Skeletal muscle tissue (tissue), 4 donors: ENCODE data around the gene ALDH4A1. TPM values are rescaled to one million over a fixed set of nuclear protein-coding genes. Genes with fewer than 3 reads are reported as not detected.
"Not testable (repeated sequence)": the region's sequence is repeated elsewhere in the genome, so short reads cannot be mapped to it uniquely, and the experiment has no call there.

Experiments used
- H3K27ac ChIP-seq: one replicate; pipeline ENCODE4 v1.7.0; 2013; ENCODE audit warnings: mild to moderate bottlenecking, low read depth, low read length, inconsistent platforms
- H3K27me3 ChIP-seq, 3 donors: one replicate each; pipeline ENCODE4 v1.7.0; 2013; ENCODE audit warnings: low read length in 3 of 3; ENCODE audit not compliant: control insufficient read depth in 3 of 3, insufficient read depth in 3 of 3
- H3K36me3 ChIP-seq, 3 donors: one replicate each; pipeline ENCODE4 v1.7.0; 2013; ENCODE audit warnings: low read length in 3 of 3; ENCODE audit not compliant: control insufficient read depth in 3 of 3, insufficient read depth in 3 of 3
- H3K4me1 ChIP-seq, 3 donors: one replicate each; pipeline ENCODE4 v1.7.0; 2013; ENCODE audit warnings: low read length in 3 of 3, mild to moderate bottlenecking in 3 of 3; ENCODE audit not compliant: control insufficient read depth in 3 of 3, insufficient read depth in 3 of 3
- H3K4me3 ChIP-seq, 3 donors: one replicate each; pipeline ENCODE4 v1.7.0; 2013; ENCODE audit warnings: low read length in 3 of 3
- H3K9ac ChIP-seq, 3 donors: one replicate each; pipeline ENCODE4 v1.7.0; 2013; ENCODE audit warnings: low read length in 3 of 3, mild to moderate bottlenecking in 3 of 3, moderate library complexity in 2 of 3, low read depth in 1 of 3
- H3K9me3 ChIP-seq, 3 donors: one replicate each; pipeline ENCODE4 v1.7.0; 2013; ENCODE audit warnings: low read length in 3 of 3; ENCODE audit not compliant: control insufficient read depth in 3 of 3
- total RNA-seq: library from RNA; depleted of rRNA; stranded (reverse); fragments of >200 nt; gene quantifications from one replicate; pipeline ENCODE4 v1.2.3, GENCODE V29; 2014
- donor health status: Osteomylitis.

Gene ALDH4A1
- total RNA-seq, 1 donor from 2014 or later = 6.3 TPM

DNA sequence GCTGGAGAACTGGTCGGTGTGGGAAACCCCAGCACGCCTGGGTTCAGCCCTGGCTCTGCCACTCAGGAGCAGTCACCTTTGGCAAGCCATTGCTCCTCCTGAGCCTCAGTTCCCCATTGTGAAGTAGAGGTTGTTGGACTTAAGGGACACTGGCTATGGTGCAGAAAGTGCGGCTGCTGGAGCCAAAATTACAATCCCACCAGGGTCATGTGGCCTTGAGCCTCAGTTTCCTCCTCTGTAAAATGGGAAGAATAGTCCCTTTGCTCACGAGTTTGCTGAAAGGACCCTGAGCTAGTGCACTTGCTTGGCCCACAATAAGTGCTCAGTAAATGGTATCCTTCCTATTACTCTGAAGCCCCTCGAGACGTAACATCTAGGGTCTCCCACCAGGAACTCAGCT is 28.3 kb downstream of the ALDH4A1 start:
- Histone ChIP-seq H3K27ac (no peak overlapping the region), H3K9ac (no peak overlapping the region), H3K27me3 (no peaks in the 10 kb centered on the region), H3K36me3 (peaks cover 28 to 47% (median 40%) of the 10 kb centered on the region in 3 donors), H3K4me3 (no peak overlapping the region), H3K4me1 (peaks cover 0 to 7% (median 3%) of the 10 kb centered on the region in 3 donors), H3K9me3 (no peaks in the 10 kb centered on the region)

DNA sequence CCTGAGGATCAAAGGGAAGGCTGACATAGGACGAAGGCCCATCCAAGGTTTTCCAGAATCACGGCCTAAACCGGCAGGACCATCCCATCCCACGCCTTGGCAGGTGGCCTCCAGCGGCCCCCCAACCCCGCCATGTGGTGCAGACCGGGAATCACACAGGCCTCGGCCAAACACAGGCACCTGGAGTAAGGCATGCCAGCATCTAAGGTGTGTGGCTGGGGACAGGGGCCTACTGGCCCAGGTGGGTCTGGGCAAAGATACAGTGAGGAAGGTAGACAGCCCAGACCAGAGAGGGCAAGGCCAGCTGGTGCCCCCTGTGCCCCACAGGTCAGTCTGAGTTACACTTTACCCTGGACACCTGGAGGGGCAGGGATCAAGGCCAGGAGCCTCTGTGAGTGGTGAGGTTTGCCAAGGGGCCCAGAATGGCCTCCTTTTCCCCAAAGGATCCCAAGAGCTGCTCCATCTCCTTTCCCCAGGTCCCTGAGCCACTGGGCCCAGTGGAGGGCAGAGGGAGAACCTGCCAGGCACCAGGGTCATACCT is 30.2 kb downstream of the ALDH4A1 start:
- peaks cover 0 to 4% (median 0%) of the 10 kb centered on the region in 3 donors for H3K27me3 ChIP-seq
- H3K27ac ChIP-seq = no peak overlapping the region
- H3K9ac ChIP-seq = no peak overlapping the region
- H3K4me3 ChIP-seq = no peak overlapping the region
- H3K36me3 ChIP-seq = peaks cover 28 to 46% (median 40%) of the 10 kb centered on the region in 3 donors
- H3K9me3 ChIP-seq = no peaks in the 10 kb centered on the region
- peaks cover 0 to 7% (median 3%) of the 10 kb centered on the region in 3 donors for H3K4me1 ChIP-seq

DNA sequence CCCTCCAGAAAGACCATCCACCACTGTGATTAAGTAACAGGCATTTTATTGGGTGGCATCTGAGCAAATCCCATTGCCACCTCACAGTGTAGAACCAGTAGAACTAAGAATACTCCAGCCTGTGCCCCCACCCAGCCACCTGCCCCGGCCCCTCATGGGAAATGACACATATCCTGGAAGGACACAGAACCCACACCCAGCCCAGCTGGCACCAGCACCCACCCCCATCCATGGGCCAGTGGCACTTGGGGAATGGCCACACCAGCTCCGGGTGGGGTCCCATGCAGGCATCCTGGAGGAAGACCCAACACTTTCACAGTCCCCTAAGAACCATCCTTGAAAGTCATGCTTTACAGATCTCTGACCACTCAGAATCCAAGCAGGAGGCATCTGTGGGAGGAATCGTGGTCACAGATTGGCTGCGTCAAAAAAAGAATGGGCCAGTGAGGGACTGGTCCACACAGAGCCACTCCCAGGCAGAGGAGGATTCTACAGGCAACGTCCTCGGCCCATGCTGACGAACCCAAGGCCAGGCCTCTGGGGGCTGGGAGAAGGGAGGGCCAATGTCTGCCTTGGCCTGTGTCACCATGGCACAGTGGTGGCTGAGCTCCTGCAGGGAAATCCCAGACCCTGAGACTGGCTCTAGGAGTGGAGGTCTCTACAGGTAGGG is 30.8 kb downstream of the ALDH4A1 start:
- Histone ChIP-seq H3K36me3 (peaks cover 26 to 41% (median 35%) of the 10 kb centered on the region in 3 donors), H3K27ac (no peak overlapping the region), H3K4me1 (peaks cover 0 to 7% (median 3%) of the 10 kb centered on the region in 3 donors), H3K4me3 (no peak overlapping the region), H3K9ac (no peak overlapping the region), H3K27me3 (peaks cover 0 to 6% (median 0%) of the 10 kb centered on the region in 3 donors), H3K9me3 (no peaks in the 10 kb centered on the region)

- Histone ChIP-seq H3K4me1 (peaks cover 0 to 7% (median 3%) of the 10 kb centered on the region in 3 donors), H3K27ac (no peak overlapping the region), H3K36me3 (peaks cover 20 to 35% (median 29%) of the 10 kb centered on the region in 3 donors), H3K27me3 (peaks cover 0 to 6% (median 0%) of the 10 kb centered on the region in 3 donors), H3K4me3 (no peak overlapping the region), H3K9me3 (no peaks in the 10 kb centered on the region), H3K9ac (no peak overlapping the region)
These were observed 31.4 kb downstream of the ALDH4A1 start for GRCh38 chr1:18870957-18871356.

DNA sequence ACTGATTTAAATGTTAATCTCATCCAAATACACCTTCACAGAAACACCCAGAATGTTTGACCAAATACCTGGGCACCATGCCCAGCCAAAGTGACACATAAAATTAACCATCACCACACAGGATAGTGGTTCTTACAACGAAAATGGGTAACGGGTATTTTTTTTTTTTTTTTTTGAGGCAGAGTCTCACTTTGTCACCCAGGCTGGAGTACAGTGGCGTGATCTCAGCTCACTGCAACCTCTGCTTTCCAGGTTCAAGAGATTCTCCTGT is 31.8 kb downstream of the ALDH4A1 start:
- not testable (repeated sequence) for H3K4me1 ChIP-seq, H3K9me3 ChIP-seq, H3K27ac ChIP-seq, H3K4me3 ChIP-seq, H3K9ac ChIP-seq, H3K27me3 ChIP-seq
- peaks cover 17 to 32% (median 27%) of the 10 kb centered on the region in 3 donors for H3K36me3 ChIP-seq

GRCh38 chr1:18869847-18870594 is 32.3 kb downstream of the ALDH4A1 start:
- no peak overlapping the region for H3K9ac ChIP-seq

DNA sequence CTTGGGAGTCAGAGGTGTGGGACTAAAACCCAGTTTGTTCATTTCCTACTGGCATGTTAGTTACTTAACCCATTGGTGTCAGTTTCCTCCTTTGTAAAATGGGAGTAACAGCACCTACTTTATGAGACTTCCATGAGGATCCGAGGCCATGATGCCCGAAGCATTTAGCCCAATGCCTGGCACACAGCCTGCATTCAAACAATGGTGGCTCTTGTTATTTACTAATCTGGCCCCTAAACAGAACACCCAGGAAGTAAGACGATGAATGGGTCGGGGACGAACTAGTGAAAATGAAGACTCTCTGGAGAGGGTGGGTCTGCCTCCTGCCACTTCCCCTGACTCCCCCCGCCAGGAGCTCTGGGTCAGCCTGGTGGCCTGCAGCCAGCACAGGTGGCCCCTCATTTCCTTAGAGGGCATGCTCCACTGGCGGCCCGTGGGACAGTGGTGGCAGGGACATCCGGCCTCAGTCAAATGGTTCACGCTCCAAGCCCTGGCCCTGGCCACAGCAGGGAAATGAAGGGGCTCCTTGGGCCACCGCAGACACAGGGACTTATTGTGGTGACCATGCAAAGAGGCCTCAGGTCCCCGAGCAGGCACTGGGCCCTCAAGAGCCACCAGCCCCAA is 33.4 kb downstream of the ALDH4A1 start:
- no peak overlapping the region for H3K9ac ChIP-seq
- no peaks in the 10 kb centered on the region for H3K9me3 ChIP-seq
- no peak overlapping the region for H3K27ac ChIP-seq
- peaks cover 0 to 6% (median 0%) of the 10 kb centered on the region in 3 donors for H3K27me3 ChIP-seq
- no peak overlapping the region for H3K4me3 ChIP-seq
- peaks cover 16 to 25% (median 20%) of the 10 kb centered on the region in 3 donors for H3K36me3 ChIP-seq
- H3K4me1 ChIP-seq = no peaks in the 10 kb centered on the region

More at GRCh38 chr1:18869847-18870594, 32.3 kb downstream of the ALDH4A1 start:
- no peaks in the 10 kb centered on the region for H3K9me3 ChIP-seq
- peaks cover 0 to 6% (median 0%) of the 10 kb centered on the region in 3 donors for H3K27me3 ChIP-seq
- no peak overlapping the region for H3K27ac ChIP-seq
- H3K4me3 ChIP-seq = no peak overlapping the region
- H3K36me3 ChIP-seq = peaks cover 17 to 32% (median 27%) of the 10 kb centered on the region in 3 donors
- H3K4me1 ChIP-seq = peaks cover 0 to 5% (median 2%) of the 10 kb centered on the region in 3 donors

DNA sequence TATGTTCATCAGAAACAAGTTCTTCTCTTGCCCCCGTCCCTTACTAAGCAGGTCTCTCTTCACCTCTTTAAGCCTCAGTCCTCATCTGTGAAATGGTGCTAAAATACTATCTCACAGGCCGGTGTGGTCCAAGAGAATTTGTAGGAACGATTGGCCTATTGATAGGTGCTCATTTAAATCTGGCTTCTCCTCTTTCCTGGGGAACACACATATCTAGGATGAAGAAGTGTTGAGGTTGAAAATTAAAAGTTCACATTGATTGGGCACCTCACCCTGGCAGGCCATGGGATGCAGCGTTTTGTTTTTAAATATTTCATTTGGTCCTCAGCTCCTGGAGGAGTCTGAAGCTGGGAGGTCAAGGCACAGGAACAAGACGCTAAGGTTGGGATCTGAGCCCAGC is 34.0 kb downstream of the ALDH4A1 start:
- Histone ChIP-seq H3K27ac (no peak overlapping the region), H3K4me3 (no peak overlapping the region), H3K36me3 (peaks cover 11 to 19% (median 19%) of the 10 kb centered on the region in 3 donors), H3K9ac (no peak overlapping the region), H3K9me3 (no peaks in the 10 kb centered on the region), H3K4me1 (no peaks in the 10 kb centered on the region), H3K27me3 (peaks cover 0 to 6% (median 0%) of the 10 kb centered on the region in 3 donors)

DNA sequence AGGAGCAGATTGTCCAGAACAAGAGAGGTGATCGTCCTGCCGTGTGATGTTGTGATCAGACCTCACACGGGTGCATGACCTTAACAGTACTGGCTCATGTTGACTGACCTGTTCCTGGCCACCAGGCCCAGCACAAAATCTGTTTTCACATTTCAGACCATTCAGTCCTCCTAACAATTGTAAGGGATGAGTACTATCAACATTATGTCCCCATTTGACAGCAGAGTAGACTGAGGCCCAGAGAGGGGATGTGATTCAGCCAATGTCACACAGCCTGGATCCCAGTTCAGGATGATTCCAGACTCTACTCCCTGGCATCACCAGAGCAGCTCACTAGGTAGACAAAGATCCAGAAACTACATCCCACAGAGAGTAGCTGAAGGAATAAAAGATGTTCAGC is 35.5 kb downstream of the ALDH4A1 start:
- H3K9me3 ChIP-seq = no peaks in the 10 kb centered on the region
- H3K27me3 ChIP-seq = peaks cover 0 to 6% (median 0%) of the 10 kb centered on the region in 3 donors
- H3K4me1 ChIP-seq = no peaks in the 10 kb centered on the region
- H3K9ac ChIP-seq = no peak overlapping the region
- H3K36me3 ChIP-seq = peaks cover 0 to 6% (median 4%) of the 10 kb centered on the region in 3 donors
- H3K27ac ChIP-seq = no peak overlapping the region
- H3K4me3 ChIP-seq = no peak overlapping the region
